Activated naive CD4-positive, alpha-beta T cell treated with anti-CD3 and anti-CD28 coated beads, Interleukin-2, amount 50 U/mL, for 72 hours (primary cell): Measurements from ENCODE around the gene SP1. TPM values are rescaled to one million over a fixed set of nuclear protein-coding genes. Genes with fewer than 3 reads are reported as not detected.
"Not testable (repeated sequence)": the region's sequence is repeated elsewhere in the genome, so short reads cannot be mapped to it uniquely, and the experiment has no call there.

ENCODE experiments used
- ATAC-seq, 2 donors: fragments of 150-1000 bp; cut with Tn5 transposase; 2 replicates each; pipeline ENCODE4 v1.10.0; 2021; ENCODE audit warnings: mild to moderate bottlenecking in 2 of 2, moderate library complexity in 2 of 2
- DNase-seq, 2 donors: peaks; one replicate each; pipeline ENCODE4 v3.0.0; 2021 to 2022; ENCODE audit warnings: low spot score in 2 of 2
- H3K27ac Mint-ChIP-seq, 2 donors: one replicate each; pipeline ENCODE4 v1.8.0; 2022; ENCODE audit warnings: mild to moderate bottlenecking in 2 of 2, mixed read lengths in 2 of 2
- H3K36me3 Mint-ChIP-seq, 2 donors: one replicate each; pipeline ENCODE4 v1.8.0; 2022; ENCODE audit warnings: mixed read lengths in 2 of 2
- H3K9me3 Mint-ChIP-seq, 2 donors: one replicate each; pipeline ENCODE4 v1.8.0; 2022; ENCODE audit warnings: mixed read lengths in 2 of 2
- total RNA-seq, 2 donors: library from RNA; stranded (reverse); gene quantifications; one replicate each; pipeline ENCODE4 v1.2.3, GENCODE V29; 2022

Gene SP1
- total RNA-seq: 100 to 1,000 TPM in 1 of 2 donors, 10 to 100 TPM in 1; 86.0 to 156 TPM

- peak; percentile 90 for DNase-seq
- Mint-ChIP-seq H3K36me3 (peaks cover 31 to 39% of the 10 kb centered on the region in 2 donors), H3K9me3 (no peaks in the 10 kb centered on the region), H3K27ac (peak within 1 kb of the TSS; percentile 83 to 88)
- peak; percentile 35 to 65 for ATAC-seq
Measured at GRCh38 chr12:53380104-53380793, at the start of gene SP1. TSS of gene SP1 (plus strand) at chr12:53380176. CDS start at chr12:53380292, 116 bp downstream.

DNA sequence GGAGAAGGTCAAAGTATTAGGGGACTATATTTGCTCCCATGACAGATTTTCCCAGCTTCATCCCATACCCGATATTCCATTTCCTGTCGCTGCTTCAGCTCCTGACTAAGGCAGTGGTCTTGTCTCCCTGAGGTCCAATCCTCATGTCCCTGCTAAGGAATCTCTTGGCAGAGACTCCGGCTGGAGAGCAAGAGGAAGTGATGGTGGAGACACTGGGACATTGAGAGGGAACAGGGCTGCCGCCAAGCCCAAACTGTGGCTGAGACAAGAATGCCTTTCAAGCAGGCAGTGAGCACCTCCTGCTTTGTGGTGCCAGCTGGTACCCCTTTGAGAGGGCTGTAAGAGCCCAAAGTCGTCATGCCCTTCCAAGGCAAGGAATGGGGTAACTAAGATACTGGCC, 49.3 kb upstream of the SP1 start:
- Mint-ChIP-seq H3K27ac (no peak overlapping the region), H3K9me3 (no peaks in the 10 kb centered on the region), H3K36me3 (no peaks in the 10 kb centered on the region)
- DNase-seq: no peak
- ATAC-seq: no peak

DNA sequence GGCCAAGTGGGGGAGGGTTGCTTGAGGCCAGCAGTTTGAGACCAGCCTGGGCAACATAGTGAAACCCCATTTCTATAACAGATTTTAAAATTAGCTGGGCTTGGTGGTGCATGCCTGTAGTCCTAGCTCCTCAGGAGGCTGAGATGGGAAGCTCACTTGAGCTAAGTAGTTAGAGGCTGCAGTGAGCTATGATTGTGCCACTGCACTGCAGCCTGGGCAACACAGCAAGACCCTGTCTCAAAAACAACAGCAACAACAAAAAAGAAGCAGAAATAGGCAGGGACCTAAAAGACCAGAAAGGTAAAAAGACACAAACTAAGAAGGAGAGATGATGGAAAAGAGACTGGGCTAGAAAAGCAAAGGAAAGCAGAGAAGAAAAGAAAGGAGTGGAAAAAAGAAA, 47.6 kb upstream of the SP1 start:
- not testable (repeated sequence) for H3K9me3 Mint-ChIP-seq, ATAC-seq, DNase-seq, H3K36me3 Mint-ChIP-seq
- H3K27ac Mint-ChIP-seq: peak overlapping the region in 1 of 2 donors; percentile 16

- Mint-ChIP-seq H3K9me3 (no peaks in the 10 kb centered on the region), H3K36me3 (no peaks in the 10 kb centered on the region), H3K27ac (no peak overlapping the region)
- DNase-seq (no peak), ATAC-seq (no peak)
Measured at GRCh38 chr12:53332744-53333143, 47.2 kb upstream of the SP1 start.

- DNase-seq (no peak), ATAC-seq (no peak)
- H3K36me3 Mint-ChIP-seq: no peaks in the 10 kb centered on the region
- no peak overlapping the region for H3K27ac Mint-ChIP-seq
- H3K9me3 Mint-ChIP-seq: no peaks in the 10 kb centered on the region
Measured at GRCh38 chr12:53333289-53333688, 46.7 kb upstream of the SP1 start.

DNA sequence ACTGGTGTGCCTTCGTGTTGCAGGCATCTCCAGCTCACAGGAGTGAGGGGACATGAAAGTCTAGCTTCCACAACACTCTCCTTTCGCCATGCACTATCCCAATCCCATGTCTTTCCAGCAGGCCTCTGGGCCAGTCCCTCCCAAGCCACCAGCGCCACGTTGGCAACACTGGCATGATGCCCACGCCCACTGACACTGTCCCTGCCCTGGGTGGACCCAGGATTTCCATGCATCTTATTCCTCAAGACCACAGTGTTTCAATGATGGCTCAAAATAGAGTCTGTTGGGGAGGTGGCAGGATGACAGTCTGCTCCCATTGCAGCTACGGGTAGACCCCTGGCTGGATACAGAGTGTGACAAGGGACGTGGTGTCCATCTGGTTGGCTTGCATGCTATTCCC, 46.1 kb upstream of the SP1 start:
- Mint-ChIP-seq H3K27ac (no peak overlapping the region), H3K36me3 (no peaks in the 10 kb centered on the region), H3K9me3 (no peaks in the 10 kb centered on the region)
- no peak for DNase-seq
- no peak for ATAC-seq

DNA sequence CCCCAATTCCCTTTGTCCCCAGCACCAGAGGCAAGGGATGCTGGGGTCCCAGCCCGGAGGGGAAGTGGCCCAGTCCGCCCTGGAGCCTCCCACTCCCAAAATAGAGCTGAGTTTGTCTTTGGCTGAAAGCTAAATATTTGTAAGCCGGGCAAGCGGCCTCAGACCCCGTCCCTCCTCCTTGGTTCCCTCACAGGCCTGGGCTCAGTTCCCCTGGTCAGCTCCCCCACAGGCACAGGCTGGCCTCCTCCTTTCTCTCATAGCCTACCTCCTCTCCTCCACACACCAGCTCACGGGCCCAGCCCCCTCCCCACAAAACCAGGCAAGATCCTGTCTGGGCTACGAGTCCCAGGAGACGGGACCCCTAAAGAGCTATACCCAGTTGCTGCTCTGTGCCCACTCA, 45.2 kb upstream of the SP1 start:
- ATAC-seq (no peak), DNase-seq (no peak)
- Mint-ChIP-seq H3K27ac (no peak overlapping the region), H3K36me3 (no peaks in the 10 kb centered on the region), H3K9me3 (no peaks in the 10 kb centered on the region)

GRCh38 chr12:53336181-53336681, 43.7 kb upstream of the SP1 start, which contains the start of gene SP7:
TSS of gene SP7 (minus strand) at chr12:53336354. CDS start at chr12:53335646, 708 bp downstream.
- H3K36me3 Mint-ChIP-seq: no peaks in the 10 kb centered on the region
- DNase-seq (no peak), ATAC-seq (no peak)
- no peaks in the 10 kb centered on the region for H3K9me3 Mint-ChIP-seq
- H3K27ac Mint-ChIP-seq: no peak within 1 kb of the TSS

GRCh38 chr12:53338017-53338416, 42.0 kb upstream of the SP1 start:
- Mint-ChIP-seq H3K27ac (no peak overlapping the region), H3K9me3 (no peaks in the 10 kb centered on the region), H3K36me3 (no peaks in the 10 kb centered on the region)
- ATAC-seq: no peak
- no peak for DNase-seq

GRCh38 chr12:53338916-53339315, 41.1 kb upstream of the SP1 start:
- H3K36me3 Mint-ChIP-seq: no peaks in the 10 kb centered on the region
- H3K9me3 Mint-ChIP-seq: no peaks in the 10 kb centered on the region
- no peak overlapping the region for H3K27ac Mint-ChIP-seq
- DNase-seq (no peak), ATAC-seq (no peak)

DNA sequence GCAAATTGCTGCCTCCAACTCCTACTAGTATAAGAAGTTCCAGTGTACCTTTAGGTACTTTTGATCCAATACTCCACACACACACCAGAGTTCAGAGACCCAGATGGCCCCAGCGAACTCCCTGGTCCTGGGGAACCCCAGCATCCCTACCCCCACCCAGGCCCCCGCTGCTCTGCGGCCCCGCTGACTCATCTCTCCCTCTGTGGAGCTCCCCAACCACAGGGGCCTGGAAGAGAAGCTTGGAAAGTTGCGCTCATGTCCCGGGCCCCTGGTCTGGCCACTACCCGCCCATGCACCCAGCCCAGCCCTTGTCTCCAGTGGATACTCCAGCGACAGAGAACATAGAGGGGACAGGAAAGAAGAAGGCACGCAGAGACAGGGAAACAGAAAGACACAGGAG, 39.6 kb upstream of the SP1 start:
- Mint-ChIP-seq H3K27ac (no peak overlapping the region), H3K9me3 (no peaks in the 10 kb centered on the region), H3K36me3 (no peaks in the 10 kb centered on the region)
- ATAC-seq (no peak), DNase-seq (no peak)

GRCh38 chr12:53343449-53343848, 36.5 kb upstream of the SP1 start:
- no peak overlapping the region for H3K27ac Mint-ChIP-seq
- ATAC-seq (no peak), DNase-seq (no peak)
- no peaks in the 10 kb centered on the region for H3K9me3 Mint-ChIP-seq
- H3K36me3 Mint-ChIP-seq: no peaks in the 10 kb centered on the region

DNA sequence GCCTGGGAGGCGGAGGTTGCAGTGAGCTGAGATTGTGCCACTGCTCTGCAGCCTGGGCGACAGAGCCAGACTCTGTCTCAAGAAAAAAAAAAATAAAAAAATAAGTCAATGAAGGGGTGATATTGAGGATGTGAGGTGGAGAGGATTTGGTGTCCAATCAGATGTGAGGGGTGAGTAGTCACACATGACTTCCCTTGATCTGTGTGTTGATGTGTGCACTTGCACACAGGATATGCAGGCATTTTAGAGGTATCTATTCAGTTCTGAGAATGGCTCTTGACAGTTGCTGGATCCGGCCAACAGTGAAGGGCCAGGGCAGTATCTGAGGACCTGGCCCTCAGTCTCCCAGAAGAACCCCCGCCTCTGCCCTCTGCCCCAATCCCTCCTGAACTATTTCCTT, 36.0 kb upstream of the SP1 start:
- H3K36me3 Mint-ChIP-seq: no peaks in the 10 kb centered on the region
- peak in 1 of 2 donors; percentile 18 for ATAC-seq
- DNase-seq: no peak
- H3K27ac Mint-ChIP-seq: no peak overlapping the region
- H3K9me3 Mint-ChIP-seq: no peaks in the 10 kb centered on the region

- no peaks in the 10 kb centered on the region for H3K9me3 Mint-ChIP-seq
- DNase-seq: no peak
- H3K36me3 Mint-ChIP-seq: no peaks in the 10 kb centered on the region
- no peak overlapping the region for H3K27ac Mint-ChIP-seq
- ATAC-seq: peak in 1 of 2 donors; percentile 2
Measured at GRCh38 chr12:53344487-53344823, 35.5 kb upstream of the SP1 start.

- H3K36me3 Mint-ChIP-seq: no peaks in the 10 kb centered on the region
- H3K9me3 Mint-ChIP-seq: no peaks in the 10 kb centered on the region
- DNase-seq (peak; percentile 67 to 77), ATAC-seq (peak; percentile 86 to 88)
- peak overlapping the region; percentile 58 to 60 for H3K27ac Mint-ChIP-seq
Measured at GRCh38 chr12:53344824-53345485, 35.0 kb upstream of the SP1 start.

- Mint-ChIP-seq H3K9me3 (no peaks in the 10 kb centered on the region), H3K27ac (peak overlapping the region in 1 of 2 donors; percentile 60), H3K36me3 (no peaks in the 10 kb centered on the region)
- ATAC-seq: no peak
- DNase-seq: no peak
Measured at GRCh38 chr12:53345486-53346188, 34.3 kb upstream of the SP1 start.

GRCh38 chr12:53346491-53346890, 33.5 kb upstream of the SP1 start:
- Mint-ChIP-seq H3K9me3 (no peaks in the 10 kb centered on the region), H3K27ac (no peak overlapping the region), H3K36me3 (no peaks in the 10 kb centered on the region)
- ATAC-seq (no peak), DNase-seq (no peak)
